Loucy (cell line): Measurements from ENCODE around the gene NBEA.
"Not testable (repeated sequence)": the region's sequence is repeated elsewhere in the genome, so short reads cannot be mapped to it uniquely, and the experiment has no call there.

Experiments
- H2AFZ ChIP-seq: fragments of 200-600 bp; sonication (generic); 2 replicates; pipeline ENCODE4 v1.6.0; 2016; ENCODE audit warnings: antibody characterized with exemption, mild to moderate bottlenecking, low read length, moderate library complexity
- H3F3A ChIP-seq: fragments of 200-600 bp; 2 replicates; pipeline ENCODE4 v1.6.0; 2016; ENCODE audit warnings: antibody characterized with exemption, low read depth, mild to moderate bottlenecking
- H3K27me3 ChIP-seq: fragments of 200-600 bp; sonication (generic); 2 replicates; pipeline ENCODE4 v1.6.1; 2014; ENCODE audit warnings: low read length, mild to moderate bottlenecking; ENCODE audit not compliant: insufficient read depth, poor library complexity, severe bottlenecking
- H3K36me3 ChIP-seq: fragments of 200-600 bp; sonication (generic); 2 replicates; pipeline ENCODE4 v1.6.1; 2016; ENCODE audit warnings: low read length; ENCODE audit not compliant: insufficient read depth
- H3K4me1 ChIP-seq: fragments of 200-600 bp; sonication (generic); 2 replicates; pipeline ENCODE4 v1.5.1; 2014; ENCODE audit warnings: low read length, mild to moderate bottlenecking; ENCODE audit not compliant: insufficient read depth, poor library complexity, severe bottlenecking
- H3K4me2 ChIP-seq: fragments of 200-600 bp; sonication (generic); 2 replicates; pipeline ENCODE4 v1.6.0; 2014; ENCODE audit warnings: antibody characterized with exemption, low read length, low read depth, mild to moderate bottlenecking; ENCODE audit not compliant: poor library complexity, severe bottlenecking
- H3K4me3 ChIP-seq: fragments of 200-600 bp; sonication (generic); 2 replicates; pipeline ENCODE4 v1.5.1; 2014; ENCODE audit warnings: low read length, mild to moderate bottlenecking, mixed read lengths; ENCODE audit not compliant: poor library complexity, severe bottlenecking
- H3K79me2 ChIP-seq: fragments of 200-600 bp; sonication (generic); 2 replicates; pipeline ENCODE4 v1.6.1; 2014; ENCODE audit warnings: low read length; ENCODE audit not compliant: insufficient read depth
- H3K9ac ChIP-seq: fragments of 200-600 bp; sonication (generic); 2 replicates; pipeline ENCODE4 v1.6.0; 2014; ENCODE audit warnings: mild to moderate bottlenecking, low read depth, low read length, moderate library complexity; ENCODE audit not compliant: poor library complexity, severe bottlenecking
- H3K9me2 ChIP-seq: fragments of 200-600 bp; sonication (generic); replicated peaks from 2 replicates; pipeline ENCODE4 v1.6.1; 2016; ENCODE audit warnings: low read depth, low read length, mixed read lengths
- H3K9me3 ChIP-seq: fragments of 200-600 bp; sonication (generic); 2 replicates; pipeline ENCODE4 v1.6.1; 2014; ENCODE audit warnings: mild to moderate bottlenecking, antibody characterized with exemption, low read length, low read depth; ENCODE audit not compliant: insufficient read depth
- H4K20me1 ChIP-seq: fragments of 200-600 bp; sonication (generic); 2 replicates; pipeline ENCODE4 v1.6.0; 2014; ENCODE audit warnings: antibody characterized with exemption, low read length, mild to moderate bottlenecking; ENCODE audit not compliant: insufficient read depth, poor library complexity, severe bottlenecking
- EZH2phosphoT487 ChIP-seq: fragments of 200-600 bp; IDR thresholded peaks from 2 replicates; pipeline ENCODE4 v1.6.1; 2018; ENCODE audit warnings: antibody characterized with exemption, mild to moderate bottlenecking, moderate library complexity, borderline replicate concordance
- TF ChIP-seq, protein P1 (sequence below): fragments of 200-600 bp; sonication (generic); conservative IDR thresholded peaks from 2 replicates; pipeline ENCODE4 v1.5.1; 2014; ENCODE audit warnings: mild to moderate bottlenecking, antibody characterized with exemption, low read length

Gene NBEA

DNA sequence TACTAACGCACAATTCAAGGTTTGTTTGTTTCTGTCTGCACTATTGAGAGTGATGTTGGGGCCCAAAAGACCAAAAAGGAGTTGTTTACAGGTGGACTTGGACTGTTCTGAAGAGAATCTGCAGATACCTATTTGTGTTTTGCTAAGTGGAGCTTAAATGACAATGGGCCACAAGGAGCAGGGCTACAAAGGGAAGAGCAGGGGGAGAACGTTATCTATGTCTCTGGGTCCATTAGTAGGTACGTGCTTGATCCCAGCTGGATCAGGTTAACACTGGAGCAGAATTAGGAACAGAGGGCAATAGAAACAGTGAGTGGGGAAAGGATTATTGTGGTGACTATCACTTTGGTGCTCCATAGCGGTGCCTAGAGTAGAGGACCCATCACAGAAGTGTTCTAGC lies 22.5 kb downstream of the NBEA start:
- Histone ChIP-seq H3K9me3 (no peaks in the 10 kb centered on the region), H3K4me1 (no peaks in the 10 kb centered on the region), H3K9ac (no peak overlapping the region), H3K27me3 (no peaks in the 10 kb centered on the region), H3K4me2 (no peak overlapping the region), H3F3A (no peaks in the 10 kb centered on the region), H3K79me2 (no peaks in the 10 kb centered on the region), H2AFZ (no peak overlapping the region), H3K36me3 (no peaks in the 10 kb centered on the region), H3K9me2 (no peaks in the 10 kb centered on the region), H4K20me1 (no peaks in the 10 kb centered on the region), H3K4me3 (no peak overlapping the region)
- TF ChIP-seq, protein P1, sequence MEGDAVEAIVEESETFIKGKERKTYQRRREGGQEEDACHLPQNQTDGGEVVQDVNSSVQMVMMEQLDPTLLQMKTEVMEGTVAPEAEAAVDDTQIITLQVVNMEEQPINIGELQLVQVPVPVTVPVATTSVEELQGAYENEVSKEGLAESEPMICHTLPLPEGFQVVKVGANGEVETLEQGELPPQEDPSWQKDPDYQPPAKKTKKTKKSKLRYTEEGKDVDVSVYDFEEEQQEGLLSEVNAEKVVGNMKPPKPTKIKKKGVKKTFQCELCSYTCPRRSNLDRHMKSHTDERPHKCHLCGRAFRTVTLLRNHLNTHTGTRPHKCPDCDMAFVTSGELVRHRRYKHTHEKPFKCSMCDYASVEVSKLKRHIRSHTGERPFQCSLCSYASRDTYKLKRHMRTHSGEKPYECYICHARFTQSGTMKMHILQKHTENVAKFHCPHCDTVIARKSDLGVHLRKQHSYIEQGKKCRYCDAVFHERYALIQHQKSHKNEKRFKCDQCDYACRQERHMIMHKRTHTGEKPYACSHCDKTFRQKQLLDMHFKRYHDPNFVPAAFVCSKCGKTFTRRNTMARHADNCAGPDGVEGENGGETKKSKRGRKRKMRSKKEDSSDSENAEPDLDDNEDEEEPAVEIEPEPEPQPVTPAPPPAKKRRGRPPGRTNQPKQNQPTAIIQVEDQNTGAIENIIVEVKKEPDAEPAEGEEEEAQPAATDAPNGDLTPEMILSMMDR = no peak
- TF ChIP-seq EZH2phosphoT487 = no peak

DNA sequence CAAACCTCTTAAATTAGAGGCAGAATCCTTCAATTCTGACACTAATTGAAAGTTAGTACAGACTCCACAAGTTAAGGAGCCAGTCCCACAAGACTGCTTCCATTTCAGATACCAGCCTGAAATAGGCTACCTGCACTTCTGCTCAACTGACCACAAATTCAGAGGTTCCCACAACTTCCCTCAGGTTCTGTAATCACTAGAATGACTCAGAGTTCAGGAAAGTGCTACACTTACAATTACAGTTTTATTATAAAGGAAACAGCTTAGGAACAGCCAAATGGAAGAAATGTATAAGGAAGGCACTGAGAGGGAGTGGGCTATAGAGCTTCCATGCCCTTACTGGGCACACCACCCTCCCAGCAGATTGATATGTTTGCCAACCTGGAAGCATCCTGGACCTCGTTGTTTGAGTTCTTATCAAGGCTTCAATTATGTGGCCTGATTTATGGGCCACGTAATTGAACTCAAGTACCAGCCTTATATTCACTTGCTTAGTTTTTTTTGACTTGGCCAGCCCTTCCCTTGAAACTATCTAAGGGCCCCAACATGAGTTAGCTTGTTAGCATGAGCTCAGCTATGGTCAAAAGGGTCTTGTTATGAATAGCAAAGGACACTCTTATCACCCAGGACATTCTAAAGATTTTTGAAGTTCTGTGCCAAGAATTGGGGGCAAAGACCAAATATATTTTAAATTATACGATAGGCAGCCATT lies 25.9 kb downstream of the NBEA start:
- Histone ChIP-seq H3K9ac (no peak overlapping the region), H3K4me2 (no peak overlapping the region), H3K36me3 (no peaks in the 10 kb centered on the region), H3K9me3 (no peaks in the 10 kb centered on the region; the same call in 1 of the 2 replicates), H4K20me1 (no peaks in the 10 kb centered on the region), H3K79me2 (no peaks in the 10 kb centered on the region), H3K4me3 (no peak overlapping the region), H3K9me2 (no peaks in the 10 kb centered on the region), H2AFZ (no peak overlapping the region), H3K4me1 (no peaks in the 10 kb centered on the region), H3F3A (no peaks in the 10 kb centered on the region), H3K27me3 (no peaks in the 10 kb centered on the region)
- TF ChIP-seq, protein P1 = no peak
- TF ChIP-seq EZH2phosphoT487 = no peak

DNA sequence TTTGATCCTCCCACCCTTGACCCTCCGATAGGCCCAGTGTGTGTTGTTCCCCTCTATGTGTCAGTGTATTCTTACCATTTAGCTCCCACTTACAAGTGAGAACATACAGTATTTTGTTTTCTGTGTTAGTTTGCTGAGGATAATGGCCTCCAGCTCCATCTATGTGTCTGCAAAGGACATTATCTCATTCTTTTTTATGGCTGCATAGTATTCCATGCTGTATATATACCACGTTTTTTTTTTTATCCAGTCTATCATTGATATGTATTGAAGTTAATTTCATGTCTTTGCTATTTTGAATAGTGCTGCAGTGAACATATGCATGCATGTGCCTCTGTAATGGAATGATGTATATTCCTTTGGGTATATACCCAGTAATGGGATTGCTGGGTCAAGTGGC lies 27.5 kb downstream of the NBEA start:
- H3K27me3 ChIP-seq, H3K36me3 ChIP-seq, H2AFZ ChIP-seq, H3K9me3 ChIP-seq, H3K4me3 ChIP-seq, H3K79me2 ChIP-seq, H3K4me2 ChIP-seq, H3F3A ChIP-seq, H3K9ac ChIP-seq, H3K9me2 ChIP-seq, H3K4me1 ChIP-seq, H4K20me1 ChIP-seq: not testable (repeated sequence)

DNA sequence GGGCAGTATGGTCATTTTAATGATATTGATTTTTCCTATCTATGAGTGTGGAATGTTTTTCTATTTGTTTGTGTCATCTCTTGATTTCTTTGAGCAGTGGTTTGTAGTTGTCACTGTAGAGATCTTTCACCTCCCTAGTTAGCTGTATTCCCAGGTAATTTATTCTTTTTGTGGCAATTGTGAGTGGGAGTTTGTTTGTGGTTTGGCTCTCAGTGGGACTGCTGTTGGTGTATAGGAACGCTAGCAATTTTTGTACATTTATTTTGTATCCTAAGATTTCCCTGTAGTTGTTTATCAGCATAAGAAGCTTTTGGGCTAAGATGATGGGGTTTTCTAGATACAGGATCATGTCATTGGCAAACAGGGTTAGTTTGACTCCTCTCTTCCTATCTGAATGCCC lies 28.9 kb downstream of the NBEA start:
- H3K9ac ChIP-seq = no peak overlapping the region
- H3K79me2 ChIP-seq = no peaks in the 10 kb centered on the region
- no peak overlapping the region for H3K4me2 ChIP-seq
- no peak overlapping the region for H2AFZ ChIP-seq
- no peaks in the 10 kb centered on the region for H3K9me2 ChIP-seq
- no peaks in the 10 kb centered on the region for H4K20me1 ChIP-seq
- H3K36me3 ChIP-seq = no peaks in the 10 kb centered on the region
- H3K4me3 ChIP-seq = no peak overlapping the region
- no peaks in the 10 kb centered on the region for H3K27me3 ChIP-seq
- no peaks in the 10 kb centered on the region for H3F3A ChIP-seq
- H3K4me1 ChIP-seq = no peaks in the 10 kb centered on the region
- no peak for TF ChIP-seq EZH2phosphoT487
- TF ChIP-seq, protein P1 = no peak
- no peaks in the 10 kb centered on the region; the same call in 1 of the 2 replicates for H3K9me3 ChIP-seq
